Neural cell (in vitro differentiated cells): ENCODE measurements around the gene CXCR3. TPM values are rescaled to one million over a fixed set of nuclear protein-coding genes. Genes with fewer than 3 reads are reported as not detected.
"Not testable (repeated sequence)": the region's sequence is repeated elsewhere in the genome, so short reads cannot be mapped to it uniquely, and the experiment has no call there.

Experiments used
- H2AFZ ChIP-seq: fragments of 200-600, 300-800 bp; sonication (generic), shearing (Covaris generic); 2 replicates; pipeline ENCODE4 v1.6.0; 2014; ENCODE audit warnings: low read depth, mild to moderate bottlenecking, antibody characterized with exemption, low read length, moderate library complexity
- H3F3A ChIP-seq: fragments of 200-600 bp; shearing (Covaris generic); 2 replicates; pipeline ENCODE4 v1.6.1; 2016; ENCODE audit warnings: mild to moderate bottlenecking, moderate library complexity, mixed read lengths, antibody characterized with exemption, low read length; ENCODE audit not compliant: insufficient read depth, poor library complexity, severe bottlenecking
- H3K27ac ChIP-seq: fragments of 200-600, 300-800 bp; sonication (generic), shearing (Covaris generic); 2 replicates; pipeline ENCODE4 v1.5.1; 2014; ENCODE audit warnings: mild to moderate bottlenecking, low read length, moderate library complexity
- H3K27me3 ChIP-seq: fragments of 300-800, 200-600 bp; sonication (generic), shearing (Covaris generic); 2 replicates; pipeline ENCODE4 v1.6.0; 2014; ENCODE audit warnings: mild to moderate bottlenecking, low read depth, low read length, moderate library complexity; ENCODE audit not compliant: insufficient read depth
- H3K36me3 ChIP-seq: fragments of 300-800, 200-600 bp; sonication (generic), shearing (Covaris generic); 2 replicates; pipeline ENCODE4 v1.5.1; 2014; ENCODE audit warnings: mild to moderate bottlenecking, antibody characterized with exemption, low read length, moderate library complexity; ENCODE audit not compliant: insufficient read depth
- H3K4me2 ChIP-seq: fragments of 300-800, 200-600 bp; sonication (generic), shearing (Covaris generic); 2 replicates; pipeline ENCODE4 v1.6.0; 2014; ENCODE audit warnings: mild to moderate bottlenecking, low read length
- H3K4me3 ChIP-seq: fragments of 300-800, 200-600 bp; sonication (generic), shearing (Covaris generic); 2 replicates; pipeline ENCODE4 v1.5.1; 2014; ENCODE audit warnings: mild to moderate bottlenecking, low read length, moderate library complexity
- H3K79me2 ChIP-seq: fragments of 200-600 bp; shearing (Covaris generic); replicated peaks from 2 replicates; pipeline ENCODE4 v1.6.0; 2014; ENCODE audit warnings: mild to moderate bottlenecking, low read length, moderate library complexity; ENCODE audit not compliant: insufficient read depth
- H3K9ac ChIP-seq: fragments of 300-800, 200-600 bp; sonication (generic), shearing (Covaris generic); 2 replicates; pipeline ENCODE4 v1.6.1; 2016; ENCODE audit warnings: mild to moderate bottlenecking, low read length, mixed read lengths
- H3K9me2 ChIP-seq: fragments of 200-600 bp; shearing (Covaris generic); 2 replicates; pipeline ENCODE4 v1.6.1; 2016; ENCODE audit warnings: mild to moderate bottlenecking, low read length, mixed read lengths; ENCODE audit not compliant: insufficient read depth
- H3K9me3 ChIP-seq: fragments of 200-600, 300-800 bp; sonication (generic), shearing (Covaris generic); 2 replicates; pipeline ENCODE4 v1.6.1; 2016; ENCODE audit warnings: mild to moderate bottlenecking, mixed run types, low read length, moderate library complexity, mixed read lengths
- H4K20me1 ChIP-seq: fragments of 200-600 bp; shearing (Covaris generic); 2 replicates; pipeline ENCODE4 v1.6.1; 2016; ENCODE audit warnings: mild to moderate bottlenecking, mixed run types; ENCODE audit not compliant: insufficient read depth
- EP300 ChIP-seq: fragments of 450-650 bp; conservative IDR thresholded peaks from 2 replicates; pipeline ENCODE4 v1.6.1; 2014; ENCODE audit warnings: antibody characterized with exemption, mild to moderate bottlenecking, moderate library complexity; ENCODE audit not compliant: poor library complexity, severe bottlenecking
- EZH2 ChIP-seq: fragments of 200-600, 300-800 bp; shearing (Covaris generic), sonication (generic); IDR thresholded peaks from 2 replicates; pipeline ENCODE4 v1.6.1; 2014; ENCODE audit warnings: antibody characterized with exemption, low read length, borderline replicate concordance, mild to moderate bottlenecking; ENCODE audit not compliant: insufficient read depth, poor library complexity, severe bottlenecking
- MXI1 ChIP-seq: fragments of 450-650 bp; conservative IDR thresholded peaks from 2 replicates; pipeline ENCODE4 v1.6.1; 2014; ENCODE audit warnings: antibody characterized with exemption, mild to moderate bottlenecking; ENCODE audit not compliant: poor library complexity, severe bottlenecking
- POLR2AphosphoS5 ChIP-seq: IDR thresholded peaks from 2 replicates; pipeline ENCODE4 v1.6.1; 2012
- RAD21 ChIP-seq: fragments of 450-650 bp; conservative IDR thresholded peaks from 2 replicates; pipeline ENCODE4 v1.6.1; 2014; ENCODE audit warnings: antibody characterized with exemption, mild to moderate bottlenecking, moderate library complexity
- SMC3 ChIP-seq: fragments of 450-650 bp; conservative IDR thresholded peaks from 2 replicates; pipeline ENCODE4 v1.6.1; 2014; ENCODE audit warnings: antibody characterized with exemption, mild to moderate bottlenecking, moderate library complexity; ENCODE audit not compliant: poor library complexity
- TAF1 ChIP-seq: IDR thresholded peaks from 2 replicates; pipeline ENCODE4 v1.6.1; 2012; ENCODE audit warnings: low read depth
- polyA plus RNA-seq: library from polyadenylated mRNA; depleted of rRNA; stranded (reverse); fragments of >200 nt; gene quantifications from 2 replicates; pipeline ENCODE4 v1.2.3, GENCODE V29; 2014
- TF ChIP-seq, protein P1 (sequence below): fragments of 450-650 bp; IDR thresholded peaks from 2 replicates; pipeline ENCODE4 v1.5.1; 2014; ENCODE audit warnings: antibody characterized with exemption, mild to moderate bottlenecking, moderate library complexity; ENCODE audit not compliant: poor library complexity, severe bottlenecking
- TF ChIP-seq, protein P2 (sequence below): IDR thresholded peaks from 2 replicates; pipeline ENCODE4 v1.6.1; 2012; ENCODE audit warnings: borderline replicate concordance

The CXCR3 gene
- polyA plus RNA-seq, 1 donor from 2014 or later = not detected

DNA sequence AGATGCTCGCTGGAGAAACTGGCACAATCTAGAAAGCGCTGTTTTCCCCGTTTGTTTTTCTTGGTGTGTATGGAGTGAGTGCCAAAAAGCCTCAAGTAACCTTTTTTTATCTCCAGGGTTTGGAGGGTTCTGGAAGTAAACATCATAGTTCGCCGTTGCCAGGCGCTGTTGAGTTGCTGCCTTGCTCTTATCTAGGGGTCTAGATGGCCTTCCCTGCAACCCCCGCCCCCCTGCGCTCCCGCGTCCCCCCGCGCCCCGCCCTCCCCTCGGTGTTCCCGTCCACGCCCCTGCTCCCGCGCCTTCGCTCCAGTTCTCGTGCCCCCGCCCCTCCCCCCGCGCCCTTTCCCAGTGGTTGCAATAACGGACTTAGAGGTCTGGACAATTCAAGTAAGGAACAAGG lies 40.6 kb downstream of the CXCR3 start:
- Histone ChIP-seq H3K27me3 (no peaks in the 10 kb centered on the region), H3K79me2 (no peaks in the 10 kb centered on the region), H4K20me1 (no peaks in the 10 kb centered on the region), H3K4me3 (no peak overlapping the region), H3K27ac (no peak overlapping the region), H3K36me3 (no peaks in the 10 kb centered on the region), H3K9me2 (no peaks in the 10 kb centered on the region), H3F3A (no peaks in the 10 kb centered on the region), H3K4me2 (no peak overlapping the region), H2AFZ (no peak overlapping the region), H3K9me3 (no peaks in the 10 kb centered on the region), H3K9ac (no peak overlapping the region)
- TF ChIP-seq TAF1 = no peak
- TF ChIP-seq SMC3 = no peak
- no peak for TF ChIP-seq MXI1
- no peak for TF ChIP-seq EZH2
- TF ChIP-seq POLR2AphosphoS5 = no peak
- no peak for TF ChIP-seq RAD21
- no peak for TF ChIP-seq EP300
- TF ChIP-seq, protein P1, sequence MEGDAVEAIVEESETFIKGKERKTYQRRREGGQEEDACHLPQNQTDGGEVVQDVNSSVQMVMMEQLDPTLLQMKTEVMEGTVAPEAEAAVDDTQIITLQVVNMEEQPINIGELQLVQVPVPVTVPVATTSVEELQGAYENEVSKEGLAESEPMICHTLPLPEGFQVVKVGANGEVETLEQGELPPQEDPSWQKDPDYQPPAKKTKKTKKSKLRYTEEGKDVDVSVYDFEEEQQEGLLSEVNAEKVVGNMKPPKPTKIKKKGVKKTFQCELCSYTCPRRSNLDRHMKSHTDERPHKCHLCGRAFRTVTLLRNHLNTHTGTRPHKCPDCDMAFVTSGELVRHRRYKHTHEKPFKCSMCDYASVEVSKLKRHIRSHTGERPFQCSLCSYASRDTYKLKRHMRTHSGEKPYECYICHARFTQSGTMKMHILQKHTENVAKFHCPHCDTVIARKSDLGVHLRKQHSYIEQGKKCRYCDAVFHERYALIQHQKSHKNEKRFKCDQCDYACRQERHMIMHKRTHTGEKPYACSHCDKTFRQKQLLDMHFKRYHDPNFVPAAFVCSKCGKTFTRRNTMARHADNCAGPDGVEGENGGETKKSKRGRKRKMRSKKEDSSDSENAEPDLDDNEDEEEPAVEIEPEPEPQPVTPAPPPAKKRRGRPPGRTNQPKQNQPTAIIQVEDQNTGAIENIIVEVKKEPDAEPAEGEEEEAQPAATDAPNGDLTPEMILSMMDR = no peak

DNA sequence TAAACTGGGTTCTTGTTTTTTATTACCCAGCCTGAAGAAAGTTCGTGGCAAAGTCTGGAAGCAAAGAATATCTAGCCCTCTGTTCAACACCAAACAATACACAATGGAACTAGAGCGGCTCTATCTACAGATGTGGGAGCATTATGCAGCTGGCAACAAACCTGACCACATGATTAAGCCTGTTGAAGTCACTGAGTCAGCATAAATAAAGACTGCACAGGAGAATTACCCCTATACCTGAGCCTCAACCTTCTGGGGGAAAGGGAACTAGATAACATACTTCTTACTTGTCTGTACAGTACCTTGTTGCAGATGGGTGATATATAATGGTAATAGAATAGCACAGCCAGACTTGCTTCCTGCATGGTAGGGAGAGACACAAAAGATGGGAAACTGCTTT lies 44.7 kb downstream of the CXCR3 start:
- Histone ChIP-seq H4K20me1 (no peaks in the 10 kb centered on the region), H3F3A (no peaks in the 10 kb centered on the region), H3K4me2 (no peak overlapping the region), H3K9me2 (no peaks in the 10 kb centered on the region), H3K79me2 (no peaks in the 10 kb centered on the region), H3K27me3 (no peaks in the 10 kb centered on the region), H3K9ac (no peak overlapping the region), H3K9me3 (no peaks in the 10 kb centered on the region), H3K36me3 (no peaks in the 10 kb centered on the region), H2AFZ (no peak overlapping the region), H3K4me3 (no peak overlapping the region), H3K27ac (no peak overlapping the region)
- TF ChIP-seq, protein P2, sequence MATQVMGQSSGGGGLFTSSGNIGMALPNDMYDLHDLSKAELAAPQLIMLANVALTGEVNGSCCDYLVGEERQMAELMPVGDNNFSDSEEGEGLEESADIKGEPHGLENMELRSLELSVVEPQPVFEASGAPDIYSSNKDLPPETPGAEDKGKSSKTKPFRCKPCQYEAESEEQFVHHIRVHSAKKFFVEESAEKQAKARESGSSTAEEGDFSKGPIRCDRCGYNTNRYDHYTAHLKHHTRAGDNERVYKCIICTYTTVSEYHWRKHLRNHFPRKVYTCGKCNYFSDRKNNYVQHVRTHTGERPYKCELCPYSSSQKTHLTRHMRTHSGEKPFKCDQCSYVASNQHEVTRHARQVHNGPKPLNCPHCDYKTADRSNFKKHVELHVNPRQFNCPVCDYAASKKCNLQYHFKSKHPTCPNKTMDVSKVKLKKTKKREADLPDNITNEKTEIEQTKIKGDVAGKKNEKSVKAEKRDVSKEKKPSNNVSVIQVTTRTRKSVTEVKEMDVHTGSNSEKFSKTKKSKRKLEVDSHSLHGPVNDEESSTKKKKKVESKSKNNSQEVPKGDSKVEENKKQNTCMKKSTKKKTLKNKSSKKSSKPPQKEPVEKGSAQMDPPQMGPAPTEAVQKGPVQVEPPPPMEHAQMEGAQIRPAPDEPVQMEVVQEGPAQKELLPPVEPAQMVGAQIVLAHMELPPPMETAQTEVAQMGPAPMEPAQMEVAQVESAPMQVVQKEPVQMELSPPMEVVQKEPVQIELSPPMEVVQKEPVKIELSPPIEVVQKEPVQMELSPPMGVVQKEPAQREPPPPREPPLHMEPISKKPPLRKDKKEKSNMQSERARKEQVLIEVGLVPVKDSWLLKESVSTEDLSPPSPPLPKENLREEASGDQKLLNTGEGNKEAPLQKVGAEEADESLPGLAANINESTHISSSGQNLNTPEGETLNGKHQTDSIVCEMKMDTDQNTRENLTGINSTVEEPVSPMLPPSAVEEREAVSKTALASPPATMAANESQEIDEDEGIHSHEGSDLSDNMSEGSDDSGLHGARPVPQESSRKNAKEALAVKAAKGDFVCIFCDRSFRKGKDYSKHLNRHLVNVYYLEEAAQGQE = no peak

DNA sequence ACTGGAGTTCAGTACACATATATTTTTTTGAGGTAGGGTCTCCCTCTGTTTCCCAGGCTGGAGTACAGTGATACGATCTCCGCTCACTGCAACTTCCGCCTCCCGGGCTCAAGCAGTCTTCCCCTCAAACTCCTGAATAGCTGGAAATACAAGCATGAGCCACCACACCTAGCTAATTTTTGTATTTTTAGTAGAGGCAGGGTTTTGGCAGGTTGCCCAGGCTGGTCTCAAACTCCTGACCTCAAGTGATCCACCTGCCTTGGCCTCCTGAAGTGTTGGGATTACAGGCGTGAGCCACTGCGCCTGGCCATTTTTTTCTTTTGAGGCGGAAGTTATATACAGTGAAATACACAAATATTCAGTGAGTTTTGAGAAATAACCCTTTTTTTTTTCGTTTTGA lies 46.9 kb downstream of the CXCR3 start:
- H3K9me3 ChIP-seq, H3K4me3 ChIP-seq, H3K36me3 ChIP-seq, H3K9ac ChIP-seq, H3K4me2 ChIP-seq, H3K79me2 ChIP-seq, H3K27ac ChIP-seq, H2AFZ ChIP-seq, H3K9me2 ChIP-seq, H4K20me1 ChIP-seq, H3K27me3 ChIP-seq, H3F3A ChIP-seq: not testable (repeated sequence)

Other genes starting within 250 kb of the CXCR3 start
- 322 and 340 TPM in 2 replicates for gene OGT, start 85.4 kb downstream of the CXCR3 start, polyA plus RNA-seq
- 11.0 and 14.6 TPM in 2 replicates for gene GCNA, start 40.1 kb downstream of the CXCR3 start, polyA plus RNA-seq
- gene CXorf49, start 99.8 kb upstream of the CXCR3 start, polyA plus RNA-seq = not detected in 2 replicates
- not detected in 2 replicates for gene CXorf49B, start 144.8 kb upstream of the CXCR3 start, polyA plus RNA-seq